GM12878 (cell line): ENCODE results near the gene ZBTB7B. TPM values are rescaled to one million over a fixed set of nuclear protein-coding genes. Genes with fewer than 3 reads are reported as not detected.

Source experiments
- ATAC-seq: fragments of 200-7000 bp; cut with Tn5 transposase; 3 replicates; pipeline ENCODE4 v1.9.1; 2020; ENCODE audit warnings: mild to moderate bottlenecking, moderate library complexity
- BruUV-seq: library from RNA; stranded (reverse); fragments of 400-500 nt; replicated peaks from 2 replicates; lab custom pipeline; 2021; lab: Mats Ljungman, UMichigan
- CTCF ChIA-PET: fragments of 300-600 bp; sonication (Branson Sonifier 250); formaldehyde crosslinking; extraction: SDS; loops from one replicate; lab custom pipeline; 2021; ENCODE audit warnings: inconsistent platforms; lab: Yijun Ruan, JAX
- POLR2A ChIA-PET: fragments of 350-600 bp; formaldehyde crosslinking; extraction: SDS; loops from one replicate; lab custom pipeline; 2021; ENCODE audit warnings: inconsistent platforms; lab: Charles Lee
- RAD21 ChIA-PET: fragments of 300-600 bp; sonication (Branson Sonifier 250); formaldehyde crosslinking; loops from one replicate; lab custom pipeline; 2023; ENCODE audit warnings: antibody characterized with exemption; ENCODE audit not compliant: unreplicated experiment; lab: Charles Lee
- SMC1A ChIA-PET: fragments of 300-600 bp; sonication (Branson Sonifier 250); formaldehyde crosslinking; loops from one replicate; lab custom pipeline; 2023; ENCODE audit not compliant: unreplicated experiment, uncharacterized antibody; lab: Charles Lee
- DNase-seq: peaks from one replicate; pipeline ENCODE4 v3.0.0-alpha.2; 2011; ENCODE audit warnings: low read depth, low spot score
- FAIRE-seq: peaks from 3 replicates; lab custom pipeline; 2011; peaks lifted over from hg19 to GRCh38; lab: Jason Lieb, UNC
- H2AFZ ChIP-seq: 2 replicates; pipeline ENCODE4 v1.6.0; 2011; ENCODE audit warnings: low read depth, low read length, control low read depth; ENCODE audit not compliant: control insufficient read depth
- H3K27ac ChIP-seq: 2 replicates; pipeline ENCODE4 v1.5.1; 2011; ENCODE audit warnings: control low read depth; ENCODE audit not compliant: control insufficient read depth, insufficient read depth
- H3K27me3 ChIP-seq, 2 experiments: replicated peaks in 1 of 2; 2 replicates each; pipeline versions ENCODE4 v1.6.0 to v1.6.1; 2011; ENCODE audit warnings: low read length in 1 of 2; ENCODE audit not compliant: control insufficient read depth in 2 of 2, insufficient read depth in 2 of 2
- H3K36me3 ChIP-seq, 2 experiments: 2 replicates each; pipeline ENCODE4 v1.5.1; 2011; ENCODE audit warnings: low read length in 1 of 2; ENCODE audit not compliant: control insufficient read depth in 2 of 2, insufficient read depth in 2 of 2
- H3K4me1 ChIP-seq: 2 replicates; pipeline ENCODE4 v1.6.1; 2011; ENCODE audit warnings: mild to moderate bottlenecking, low read length, moderate library complexity, mixed read lengths; ENCODE audit not compliant: control insufficient read depth, insufficient read depth
- H3K4me2 ChIP-seq: 2 replicates; pipeline ENCODE4 v1.6.0; 2011; ENCODE audit warnings: control low read depth; ENCODE audit not compliant: control insufficient read depth, insufficient read depth
- H3K4me3 ChIP-seq: fragments of 200-600 bp; sonication (generic); 2 replicates; pipeline ENCODE4 v1.5.1; 2016
- H3K79me2 ChIP-seq: 2 replicates; pipeline ENCODE4 v1.6.0; 2011; ENCODE audit warnings: low read length; ENCODE audit not compliant: control insufficient read depth, insufficient read depth
- H3K9ac ChIP-seq: 2 replicates; pipeline ENCODE4 v1.8.0; 2011; ENCODE audit warnings: low read length, control low read depth, mixed read lengths; ENCODE audit not compliant: control insufficient read depth, insufficient read depth
- H3K9me3 ChIP-seq: replicated peaks from 3 replicates; pipeline ENCODE4 v1.5.1; 2011; ENCODE audit warnings: mild to moderate bottlenecking, low read length; ENCODE audit not compliant: control insufficient read depth, insufficient read depth
- H4K20me1 ChIP-seq: 2 replicates; pipeline ENCODE4 v1.6.0; 2011; ENCODE audit not compliant: control insufficient read depth, insufficient read depth
- ATF3 ChIP-seq: IDR thresholded peaks from 2 replicates; pipeline ENCODE4 v1.6.1; 2011; ENCODE audit warnings: low read depth, mild to moderate bottlenecking, low read length, moderate library complexity, borderline replicate concordance; ENCODE audit errors: extremely low read depth
- BCL3 ChIP-seq: IDR thresholded peaks from 2 replicates; pipeline ENCODE4 v1.6.1; 2011; ENCODE audit warnings: borderline replicate concordance, low read depth, mild to moderate bottlenecking, moderate library complexity, low read length; ENCODE audit not compliant: insufficient read depth, poor library complexity, severe bottlenecking
- CREB1 ChIP-seq: IDR thresholded peaks from 2 replicates; pipeline ENCODE4 v1.6.1; 2012; ENCODE audit warnings: low read depth, mild to moderate bottlenecking, inconsistent platforms
- EGR1 ChIP-seq, 2 experiments: IDR thresholded peaks; 1 replicate in 1 of 2; 2 replicates in 1 of 2; pipeline ENCODE4 v1.6.1; 2011 to 2012; ENCODE audit warnings: low read depth in 2 of 2, low read length in 2 of 2, borderline replicate concordance in 1 of 2, mild to moderate bottlenecking in 1 of 2, moderate library complexity in 1 of 2
- GABPA ChIP-seq: IDR thresholded peaks from 2 replicates; pipeline ENCODE4 v1.6.1; 2014; ENCODE audit warnings: antibody characterized with exemption, low read depth, mild to moderate bottlenecking, inconsistent platforms
- HCFC1 ChIP-seq: fragments of 150-350 bp; IDR thresholded peaks from 2 replicates; pipeline ENCODE4 v1.6.1; 2014; ENCODE audit warnings: low read length
- JUNB ChIP-seq: IDR thresholded peaks from 2 replicates; pipeline ENCODE4 v1.6.1; 2016; ENCODE audit warnings: antibody characterized with exemption, mild to moderate bottlenecking
- KLF5 ChIP-seq: fragments of 450-650 bp; IDR thresholded peaks from 2 replicates; pipeline ENCODE4 v1.6.1; 2014; ENCODE audit warnings: mild to moderate bottlenecking; ENCODE audit not compliant: partially characterized antibody
- NFIC ChIP-seq: IDR thresholded peaks from 2 replicates; pipeline ENCODE4 v1.6.1; 2012; ENCODE audit warnings: low read depth, mild to moderate bottlenecking, inconsistent platforms, low read length, moderate library complexity
- NFXL1 ChIP-seq: fragments of 450-650 bp; IDR thresholded peaks from 2 replicates; pipeline ENCODE4 v1.6.1; 2017; ENCODE audit warnings: antibody characterized with exemption, mild to moderate bottlenecking, borderline replicate concordance
- NR2C1 ChIP-seq: fragments of 450-650 bp; IDR thresholded peaks from 2 replicates; pipeline ENCODE4 v1.6.1; 2017; ENCODE audit warnings: antibody characterized with exemption, mild to moderate bottlenecking, moderate library complexity
- PBX3 ChIP-seq: IDR thresholded peaks from 2 replicates; pipeline ENCODE4 v1.6.1; 2011; ENCODE audit warnings: mild to moderate bottlenecking, low read depth, low read length, moderate library complexity; ENCODE audit not compliant: insufficient replicate concordance
- TCF7 ChIP-seq: IDR thresholded peaks from 2 replicates; pipeline ENCODE4 v1.6.1; 2014; ENCODE audit warnings: antibody characterized with exemption, borderline replicate concordance
- WRNIP1 ChIP-seq: IDR thresholded peaks from 2 replicates; pipeline ENCODE4 v1.6.1; 2011; ENCODE audit warnings: low read depth, low read length, improper control_type of control experiment, borderline replicate concordance
- ZNF207 ChIP-seq: fragments of 450-650 bp; IDR thresholded peaks from 2 replicates; pipeline ENCODE4 v1.6.1; 2014; ENCODE audit warnings: antibody characterized with exemption, mild to moderate bottlenecking, borderline replicate concordance
- ZNF687 ChIP-seq: fragments of 450-650 bp; IDR thresholded peaks from 2 replicates; pipeline ENCODE4 v1.6.1; 2017; ENCODE audit warnings: mild to moderate bottlenecking, moderate library complexity
- WGBS: methylation state at CpG from one replicate; pipeline ENCODE4 v1.1.6; 2016; ENCODE audit warnings: low lambda C conversion rate; ENCODE audit not compliant: insufficient replicate concordance, insufficient coverage; ENCODE audit errors: missing lambda C conversion rate; 5-methylcytosine and 5-hydroxymethylcytosine counted together
- in situ Hi-C: fragments of 300-500 bp; cut with MboI; formaldehyde crosslinking; loops from 9 replicates; pipeline ENCODE4 v1.14.3; 2018; ENCODE audit warnings: mixed read lengths
- intact Hi-C: fragments of 100-400 bp; cut with micrococcal nuclease; formaldehyde crosslinking; loops from one replicate; pipeline ENCODE4 v1.14.2; 2022; ENCODE audit not compliant: unreplicated experiment
- polyA plus RNA-seq, 11 experiments: library from polyadenylated mRNA; depleted of rRNA in 4 of 11; unstranded in 6 of 11; stranded (reverse) in 5 of 11; fragments of >200 nt; fragmentation: Nextera tagmentation in 4 of 11; fragmentation: Illumina TruSeq in 1 of 11; extraction: Ambion mirVana in 4 of 11; extraction: Trizol in 1 of 11; gene quantifications; 1 replicate in 1 of 11; 2 replicates in 10 of 11; pipeline versions ENCODE4 v1.2.1 to v1.2.3, GENCODE V29; 2011 to 2016; ENCODE audit warnings: inconsistent platforms in 2 of 11, missing spikeins in 2 of 11, low read depth in 1 of 11
- total RNA-seq, 4 experiments: library from RNA; depleted of rRNA in 3 of 4; stranded (reverse); fragments of >200 nt in 3 of 4; fragmentation: Illumina TruSeq in 1 of 4; extraction: Trizol in 1 of 4; gene quantifications; 2 replicates each; pipeline versions ENCODE4 v1.2.1 to v1.2.3, GENCODE V29; 2013 to 2021

ZBTB7B gene
- total and polyA plus RNA-seq, 10 of the 15 experiments (the other 5 are each of a cell fraction or from before 2014, with no cell fraction given): 0.11 to 44.9 (median 11.3) TPM

GRCh38 chr1:154987326-154987725 is 15.3 kb upstream of the ZBTB7B start:
- ATAC-seq (no peak), DNase-seq (no peak), FAIRE-seq (no peak)
- H4K20me1 ChIP-seq: no peaks in the 10 kb centered on the region
- H3K79me2 ChIP-seq: peaks cover 22% of the 10 kb centered on the region
- peaks cover 5% of the 10 kb centered on the region for H3K4me1 ChIP-seq
- H3K36me3 ChIP-seq: peaks cover 15 to 17% of the 10 kb centered on the region in 2 experiments; a peak in 3 of 4 replicates
- H3K4me2 ChIP-seq: no peak overlapping the region
- SMC1A ChIA-PET: interaction anchor here (1.0 to 1.5 kb wide), 2 partner anchors 24 to 441 kb away, joined by 3 read pairs; no protein-coding TSS in a partner anchor
- no peak overlapping the region for H3K9ac ChIP-seq
- H3K9me3 ChIP-seq: no peaks in the 10 kb centered on the region
- H3K27ac ChIP-seq: no peak overlapping the region
- POLR2A ChIA-PET: interaction anchor here (1.1 to 1.2 kb wide), 2 partner anchors 14 to 15 kb away, joined by 3 read pairs; no protein-coding TSS in a partner anchor
- BruUV-seq: no TSS peak
- intact Hi-C loops: no loop called here
- CTCF ChIA-PET: interaction anchor here (0.5 to 20.6 kb wide), 4 partner anchors 8 to 111 kb away, joined by 3 to 226 read pairs (median 8); partner anchors contain the start of genes LENEP and ZBTB7B
- in situ Hi-C loops: no loop called here
- RAD21 ChIA-PET: interaction anchor here (1.5 to 1.7 kb wide), 2 partner anchors 13 to 30 kb away, joined by 5 to 7 read pairs; no protein-coding TSS in a partner anchor
- 94% methylated on average over 6 of the region's 6 CpGs for whole genome bisulfite sequencing
- H3K27me3 ChIP-seq: no peaks in the 10 kb centered on the region
- no peak overlapping the region for H2AFZ ChIP-seq
- H3K4me3 ChIP-seq: no peak overlapping the region
- TF ChIP-seq BCL3 (no peak), CREB1 (no peak), KLF5 (no peak), HCFC1 (no peak), NFIC (no peak), PBX3 (no peak), NFXL1 (no peak), ZNF687 (no peak), ATF3 (no peak), JUNB (no peak), TCF7 (no peak), GABPA (no peak), EGR1 (IDR thresholded peaks at IDR 0.05; ENCODE audit: borderline replicate concordance in 1 of 2, low read depth in 2 of 2, low read length in 2 of 2) (no peak), NR2C1 (no peak), WRNIP1 (no peak), ZNF207 (no peak)
